ENCODE results near the gene TTYH2.

The TTYH2 gene

GRCh38 chr17:74231928-74232907 is 18.8 kb downstream of the TTYH2 start:
- peaks cover 0 to 3% (median 0%) of the 10 kb centered on the region in 5 donors for H3K27me3 ChIP-seq (ENCODE audit: control insufficient read depth in 5 of 5, insufficient read depth in 4 of 5, low read length in 5 of 5)
- no peak overlapping the region for H3K27ac ChIP-seq (ENCODE audit: low read depth, low read length)
- H3K9ac ChIP-seq (ENCODE audit: low read length in 5 of 5), result peak overlapping the region in 1 of 5 donors; percentile 7
- no peaks in the 10 kb centered on the region for H3K9me3 ChIP-seq (ENCODE audit: control insufficient read depth in 5 of 5, low read length in 5 of 5)
- peaks cover 0 to 30% (median 3%) of the 10 kb centered on the region in 5 donors for H3K36me3 ChIP-seq (ENCODE audit: control insufficient read depth in 5 of 5, insufficient read depth in 5 of 5, low read length in 5 of 5)
- H3K4me1 ChIP-seq (ENCODE audit: control insufficient read depth in 5 of 5, insufficient read depth in 5 of 5, low read length in 5 of 5), result peaks cover 5 to 36% (median 7%) of the 10 kb centered on the region in 5 donors
- H3K4me3 ChIP-seq (ENCODE audit: low read depth in 1 of 5, low read length in 5 of 5), result no peak overlapping the region

- peaks cover 6 to 37% (median 7%) of the 10 kb centered on the region in 5 donors for H3K4me1 ChIP-seq (ENCODE audit: control insufficient read depth in 5 of 5, insufficient read depth in 5 of 5, low read length in 5 of 5)
- H3K4me3 ChIP-seq (ENCODE audit: low read depth in 1 of 5, low read length in 5 of 5), result no peak overlapping the region
- peaks cover 0 to 3% (median 0%) of the 10 kb centered on the region in 5 donors for H3K27me3 ChIP-seq (ENCODE audit: control insufficient read depth in 5 of 5, insufficient read depth in 4 of 5, low read length in 5 of 5)
- no peaks in the 10 kb centered on the region for H3K9me3 ChIP-seq (ENCODE audit: control insufficient read depth in 5 of 5, low read length in 5 of 5)
- H3K27ac ChIP-seq (ENCODE audit: low read depth, low read length), result peak overlapping the region; percentile 24
- H3K9ac ChIP-seq (ENCODE audit: low read length in 5 of 5), result no peak overlapping the region
- H3K36me3 ChIP-seq (ENCODE audit: control insufficient read depth in 5 of 5, insufficient read depth in 5 of 5, low read length in 5 of 5), result peaks cover 0 to 32% (median 4%) of the 10 kb centered on the region in 5 donors
These were observed 20.6 kb downstream of the TTYH2 start for GRCh38 chr17:74233937-74234336.

GRCh38 chr17:74234486-74234885 is 21.1 kb downstream of the TTYH2 start:
- peaks cover 6 to 43% (median 11%) of the 10 kb centered on the region in 5 donors for H3K4me1 ChIP-seq (ENCODE audit: control insufficient read depth in 5 of 5, insufficient read depth in 5 of 5, low read length in 5 of 5)
- no peak overlapping the region for H3K4me3 ChIP-seq (ENCODE audit: low read depth in 1 of 5, low read length in 5 of 5)
- peak overlapping the region; percentile 24 for H3K27ac ChIP-seq (ENCODE audit: low read depth, low read length)
- peaks cover 0 to 30% (median 4%) of the 10 kb centered on the region in 5 donors for H3K36me3 ChIP-seq (ENCODE audit: control insufficient read depth in 5 of 5, insufficient read depth in 5 of 5, low read length in 5 of 5)
- H3K9ac ChIP-seq (ENCODE audit: low read length in 5 of 5), result no peak overlapping the region
- H3K27me3 ChIP-seq (ENCODE audit: control insufficient read depth in 5 of 5, insufficient read depth in 4 of 5, low read length in 5 of 5), result peaks cover 0 to 3% (median 0%) of the 10 kb centered on the region in 5 donors
- no peaks in the 10 kb centered on the region for H3K9me3 ChIP-seq (ENCODE audit: control insufficient read depth in 5 of 5, low read length in 5 of 5)

GRCh38 chr17:74235040-74235581 is 21.7 kb downstream of the TTYH2 start:
- Histone ChIP-seq H3K36me3 (ENCODE audit: control insufficient read depth in 5 of 5, insufficient read depth in 5 of 5, low read length in 5 of 5) (peaks cover 0 to 27% (median 4%) of the 10 kb centered on the region in 5 donors), H3K4me3 (ENCODE audit: low read depth in 1 of 5, low read length in 5 of 5) (peak overlapping the region in 3 of 5 donors; percentile 8 to 50 (median 29)), H3K27ac (ENCODE audit: low read depth, low read length) (peak overlapping the region; percentile 24), H3K4me1 (ENCODE audit: control insufficient read depth in 5 of 5, insufficient read depth in 5 of 5, low read length in 5 of 5) (peaks cover 6 to 47% (median 11%) of the 10 kb centered on the region in 5 donors), H3K27me3 (ENCODE audit: control insufficient read depth in 5 of 5, insufficient read depth in 4 of 5, low read length in 5 of 5) (peaks cover 0 to 3% (median 0%) of the 10 kb centered on the region in 5 donors), H3K9ac (ENCODE audit: low read length in 5 of 5) (peak overlapping the region in 2 of 5 donors; percentile 8 to 77), H3K9me3 (ENCODE audit: control insufficient read depth in 5 of 5, low read length in 5 of 5) (no peaks in the 10 kb centered on the region)

GRCh38 chr17:74235911-74236371 is 22.6 kb downstream of the TTYH2 start:
- no peak overlapping the region for H3K4me3 ChIP-seq (ENCODE audit: low read depth in 1 of 5, low read length in 5 of 5)
- peaks cover 0 to 3% (median 0%) of the 10 kb centered on the region in 5 donors for H3K27me3 ChIP-seq (ENCODE audit: control insufficient read depth in 5 of 5, insufficient read depth in 4 of 5, low read length in 5 of 5)
- peaks cover 8 to 55% (median 19%) of the 10 kb centered on the region in 5 donors for H3K4me1 ChIP-seq (ENCODE audit: control insufficient read depth in 5 of 5, insufficient read depth in 5 of 5, low read length in 5 of 5)
- peaks cover 0 to 22% (median 4%) of the 10 kb centered on the region in 5 donors for H3K36me3 ChIP-seq (ENCODE audit: control insufficient read depth in 5 of 5, insufficient read depth in 5 of 5, low read length in 5 of 5)
- H3K9me3 ChIP-seq (ENCODE audit: control insufficient read depth in 5 of 5, low read length in 5 of 5), result no peaks in the 10 kb centered on the region
- H3K9ac ChIP-seq (ENCODE audit: low read length in 5 of 5), result no peak overlapping the region
- no peak overlapping the region for H3K27ac ChIP-seq (ENCODE audit: low read depth, low read length)

GRCh38 chr17:74237321-74237720 is 23.9 kb downstream of the TTYH2 start:
- Histone ChIP-seq H3K36me3 (ENCODE audit: control insufficient read depth in 5 of 5, insufficient read depth in 5 of 5, low read length in 5 of 5) (peaks cover 0 to 10% (median 0%) of the 10 kb centered on the region in 5 donors), H3K9me3 (ENCODE audit: control insufficient read depth in 5 of 5, low read length in 5 of 5) (no peaks in the 10 kb centered on the region), H3K27me3 (ENCODE audit: control insufficient read depth in 5 of 5, insufficient read depth in 4 of 5, low read length in 5 of 5) (peaks cover 0 to 3% (median 0%) of the 10 kb centered on the region in 5 donors), H3K4me1 (ENCODE audit: control insufficient read depth in 5 of 5, insufficient read depth in 5 of 5, low read length in 5 of 5) (peaks cover 8 to 66% (median 29%) of the 10 kb centered on the region in 5 donors), H3K9ac (ENCODE audit: low read length in 5 of 5) (no peak overlapping the region), H3K4me3 (ENCODE audit: low read depth in 1 of 5, low read length in 5 of 5) (no peak overlapping the region), H3K27ac (ENCODE audit: low read depth, low read length) (no peak overlapping the region)

- H3K27ac ChIP-seq (ENCODE audit: low read depth, low read length), result no peak overlapping the region
- H3K4me3 ChIP-seq (ENCODE audit: low read depth in 1 of 5, low read length in 5 of 5), result no peak overlapping the region
- H3K36me3 ChIP-seq (ENCODE audit: control insufficient read depth in 5 of 5, insufficient read depth in 5 of 5, low read length in 5 of 5), result peaks cover 0 to 6% (median 0%) of the 10 kb centered on the region in 5 donors
- peaks cover 0 to 3% (median 0%) of the 10 kb centered on the region in 5 donors for H3K27me3 ChIP-seq (ENCODE audit: control insufficient read depth in 5 of 5, insufficient read depth in 4 of 5, low read length in 5 of 5)
- no peak overlapping the region for H3K9ac ChIP-seq (ENCODE audit: low read length in 5 of 5)
- H3K9me3 ChIP-seq (ENCODE audit: control insufficient read depth in 5 of 5, low read length in 5 of 5), result no peaks in the 10 kb centered on the region
- H3K4me1 ChIP-seq (ENCODE audit: control insufficient read depth in 5 of 5, insufficient read depth in 5 of 5, low read length in 5 of 5), result peaks cover 7 to 57% (median 29%) of the 10 kb centered on the region in 5 donors
These were observed 25.8 kb downstream of the TTYH2 start for GRCh38 chr17:74239172-74239571.

GRCh38 chr17:74240618-74241205 is 27.3 kb downstream of the TTYH2 start:
- H3K9ac ChIP-seq (ENCODE audit: low read length in 5 of 5), result peak overlapping the region in 1 of 5 donors; percentile 23
- peaks cover 0 to 3% (median 0%) of the 10 kb centered on the region in 5 donors for H3K27me3 ChIP-seq (ENCODE audit: control insufficient read depth in 5 of 5, insufficient read depth in 4 of 5, low read length in 5 of 5)
- no peak overlapping the region for H3K27ac ChIP-seq (ENCODE audit: low read depth, low read length)
- H3K4me1 ChIP-seq (ENCODE audit: control insufficient read depth in 5 of 5, insufficient read depth in 5 of 5, low read length in 5 of 5), result peaks cover 2 to 45% (median 30%) of the 10 kb centered on the region in 5 donors
- H3K36me3 ChIP-seq (ENCODE audit: control insufficient read depth in 5 of 5, insufficient read depth in 5 of 5, low read length in 5 of 5), result peaks cover 0 to 6% (median 0%) of the 10 kb centered on the region in 5 donors
- H3K9me3 ChIP-seq (ENCODE audit: control insufficient read depth in 5 of 5, low read length in 5 of 5), result no peaks in the 10 kb centered on the region
- peak overlapping the region in 1 of 5 donors; percentile 22 for H3K4me3 ChIP-seq (ENCODE audit: low read depth in 1 of 5, low read length in 5 of 5)

GRCh38 chr17:74241431-74241830 is 28.1 kb downstream of the TTYH2 start:
- peaks cover 0 to 6% (median 0%) of the 10 kb centered on the region in 5 donors for H3K36me3 ChIP-seq (ENCODE audit: control insufficient read depth in 5 of 5, insufficient read depth in 5 of 5, low read length in 5 of 5)
- H3K27me3 ChIP-seq (ENCODE audit: control insufficient read depth in 5 of 5, insufficient read depth in 4 of 5, low read length in 5 of 5), result peaks cover 0 to 3% (median 0%) of the 10 kb centered on the region in 5 donors
- peaks cover 2 to 42% (median 30%) of the 10 kb centered on the region in 5 donors for H3K4me1 ChIP-seq (ENCODE audit: control insufficient read depth in 5 of 5, insufficient read depth in 5 of 5, low read length in 5 of 5)
- no peak overlapping the region for H3K27ac ChIP-seq (ENCODE audit: low read depth, low read length)
- H3K9me3 ChIP-seq (ENCODE audit: control insufficient read depth in 5 of 5, low read length in 5 of 5), result no peaks in the 10 kb centered on the region
- H3K4me3 ChIP-seq (ENCODE audit: low read depth in 1 of 5, low read length in 5 of 5), result no peak overlapping the region
- peak overlapping the region in 1 of 5 donors; percentile 23 for H3K9ac ChIP-seq (ENCODE audit: low read length in 5 of 5)
